Esophagus (tissue), 2 donors: ENCODE results near the gene ROR1. TPM values are rescaled to one million over a fixed set of nuclear protein-coding genes. Genes with fewer than 3 reads are reported as not detected.
"Not testable (repeated sequence)": the region's sequence is repeated elsewhere in the genome, so short reads cannot be mapped to it uniquely, and the experiment has no call there.

Experiments used
- H3K27ac ChIP-seq, 2 donors: one replicate each; pipeline ENCODE4 v1.5.1; 2013; ENCODE audit warnings: low read depth in 2 of 2, mild to moderate bottlenecking in 2 of 2, inconsistent platforms in 1 of 2, low read length in 1 of 2, moderate library complexity in 1 of 2
- H3K27me3 ChIP-seq, 2 donors: one replicate each; pipeline ENCODE4 v1.6.1; 2013; ENCODE audit warnings: low read length in 2 of 2, control low read depth in 1 of 2, mild to moderate bottlenecking in 1 of 2; ENCODE audit not compliant: insufficient read depth in 2 of 2, control insufficient read depth in 1 of 2
- H3K36me3 ChIP-seq, 2 donors: one replicate each; pipeline ENCODE4 v1.6.1; 2013; ENCODE audit warnings: low read length in 1 of 2; ENCODE audit not compliant: control insufficient read depth in 2 of 2, insufficient read depth in 2 of 2
- H3K4me1 ChIP-seq, 2 donors: one replicate each; pipeline ENCODE4 v1.6.1; 2013; ENCODE audit warnings: low read length in 1 of 2; ENCODE audit not compliant: control insufficient read depth in 2 of 2, insufficient read depth in 2 of 2
- H3K4me3 ChIP-seq, 2 donors: one replicate each; pipeline ENCODE4 v1.5.1; 2013; ENCODE audit warnings: low read length in 2 of 2, mild to moderate bottlenecking in 2 of 2, low read depth in 1 of 2, moderate library complexity in 1 of 2
- H3K9me3 ChIP-seq, 2 donors: one replicate each; pipeline ENCODE4 v1.6.1; 2013; ENCODE audit warnings: mild to moderate bottlenecking in 2 of 2, low read depth in 1 of 2, low read length in 1 of 2, moderate library complexity in 1 of 2; ENCODE audit not compliant: control insufficient read depth in 2 of 2, insufficient read depth in 1 of 2
- WGBS, 2 donors: extraction: QIAGEN DNeasy Blood & Tissue Kit; methylation state at CpG; one replicate each; pipeline ENCODE4 v1.1.7; 2013; 5-methylcytosine and 5-hydroxymethylcytosine counted together
- polyA plus RNA-seq, 2 donors: library from polyadenylated mRNA; stranded (reverse); fragments of 200-250 nt; gene quantifications; one replicate each; pipeline ENCODE4 v1.2.3, GENCODE V29; 2013
- donor health status: healthy with polysubstance abuse.
- donor health status: Bipolar disorder and iron deficiency.

The ROR1 gene
- polyA plus RNA-seq, 2 donors = 1.1 to 1.9 TPM

DNA sequence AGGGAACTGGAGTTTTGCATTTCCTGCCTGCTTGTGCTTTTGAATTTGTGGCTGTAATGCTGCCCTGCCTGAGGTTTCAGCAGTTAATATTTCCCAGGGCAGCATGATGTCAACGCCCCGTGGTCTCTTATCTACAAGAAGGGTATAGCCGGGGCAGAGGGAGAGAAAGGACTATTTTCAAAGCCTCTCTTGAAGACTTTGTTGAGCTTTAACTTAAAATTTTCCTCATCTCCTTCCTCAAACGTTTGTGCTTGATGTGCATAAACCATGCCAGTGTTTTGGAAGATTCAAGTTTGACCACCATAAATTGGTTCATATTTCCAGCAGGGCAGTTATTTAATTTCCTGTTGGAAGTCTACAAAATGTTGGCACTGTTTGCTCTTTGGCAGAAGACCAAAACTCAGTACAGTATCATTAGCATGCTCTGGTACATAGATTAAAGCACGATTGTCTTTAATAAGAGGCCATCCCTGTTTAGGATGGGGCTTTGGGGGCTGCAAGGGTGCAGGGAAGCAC lies 43.4 kb downstream of the ROR1 start:
- H3K4me1 ChIP-seq = peaks cover 0 to 2% of the 10 kb centered on the region in 2 donors
- WGBS, 2 donors = 27 to 40% methylated on average over 5 of the region's 5 CpGs

DNA sequence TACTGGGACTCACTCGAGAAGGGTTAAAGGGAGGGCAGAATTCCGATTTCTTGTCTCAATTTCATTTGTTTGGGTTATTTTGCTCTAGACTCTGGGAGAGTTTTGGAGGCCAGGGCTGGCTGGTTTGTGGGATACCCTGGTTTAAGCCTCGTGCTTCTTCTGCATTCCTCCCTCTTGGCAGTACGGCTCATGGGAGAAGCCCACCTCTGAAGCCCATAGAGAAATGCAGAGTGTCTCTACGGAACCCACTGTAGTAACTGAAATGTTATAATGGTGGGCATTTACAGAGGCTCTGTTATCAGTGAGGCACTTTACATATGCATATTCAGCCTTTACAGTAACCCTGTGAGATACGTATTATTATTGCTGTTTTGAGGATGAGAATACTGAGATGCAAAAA lies 43.9 kb downstream of the ROR1 start:
- H3K4me1 ChIP-seq = peaks cover 0 to 2% of the 10 kb centered on the region in 2 donors
- no peak overlapping the region for H3K4me3 ChIP-seq
- no peak overlapping the region for H3K27ac ChIP-seq
- no peaks in the 10 kb centered on the region for H3K27me3 ChIP-seq
- no peaks in the 10 kb centered on the region for H3K9me3 ChIP-seq
- H3K36me3 ChIP-seq = no peaks in the 10 kb centered on the region
- 77 to 78% methylated on average over 6 of the region's 6 CpGs for WGBS, 2 donors

More for the DNA sequence above, 43.4 kb downstream of the ROR1 start:
- no peaks in the 10 kb centered on the region for H3K27me3 ChIP-seq
- H3K36me3 ChIP-seq = no peaks in the 10 kb centered on the region
- H3K27ac ChIP-seq = no peak overlapping the region
- H3K4me3 ChIP-seq = no peak overlapping the region
- no peaks in the 10 kb centered on the region for H3K9me3 ChIP-seq

DNA sequence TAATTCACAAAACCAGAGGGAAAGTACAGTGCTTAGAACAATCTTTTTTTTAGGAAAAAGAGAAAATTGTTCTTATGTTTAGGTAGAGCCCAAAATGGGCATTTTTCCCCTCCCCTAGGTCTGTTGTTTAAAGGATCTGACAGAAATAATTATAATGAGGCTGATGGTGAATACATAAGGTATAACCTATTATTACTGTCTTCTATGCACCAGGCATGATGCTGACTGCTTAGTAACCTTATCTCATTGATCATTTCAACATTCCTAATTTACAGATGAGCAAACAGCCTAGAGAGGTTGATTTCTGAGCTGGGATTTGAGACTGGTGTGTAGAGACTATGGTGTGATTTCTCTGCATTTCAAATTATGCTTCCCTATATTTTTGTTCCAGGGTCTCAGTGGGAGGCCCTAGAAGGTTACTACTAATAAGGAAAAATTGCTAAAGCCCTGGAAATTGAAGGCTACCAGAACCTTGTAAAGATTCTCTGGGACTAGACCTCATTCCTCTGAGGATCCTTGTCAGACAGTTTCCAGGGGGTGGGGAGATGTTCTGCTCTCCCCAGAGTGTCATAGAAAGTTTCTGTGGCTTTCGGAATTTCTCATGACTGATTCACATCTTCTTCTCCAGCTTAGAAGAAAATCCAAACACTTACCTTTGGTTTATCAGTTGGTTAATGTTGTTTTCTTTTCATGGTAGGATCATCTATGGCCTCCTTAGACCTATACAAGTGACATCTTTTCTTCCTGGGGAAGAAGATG lies 44.9 kb downstream of the ROR1 start:
- no peaks in the 10 kb centered on the region for H3K9me3 ChIP-seq
- no peaks in the 10 kb centered on the region for H3K27me3 ChIP-seq
- H3K4me3 ChIP-seq = no peak overlapping the region
- no peak overlapping the region for H3K27ac ChIP-seq
- peaks cover 0 to 2% of the 10 kb centered on the region in 2 donors for H3K4me1 ChIP-seq
- no peaks in the 10 kb centered on the region for H3K36me3 ChIP-seq
- WGBS, 2 donors = 94 to 98% methylated on average over 1 of the region's 1 CpG

DNA sequence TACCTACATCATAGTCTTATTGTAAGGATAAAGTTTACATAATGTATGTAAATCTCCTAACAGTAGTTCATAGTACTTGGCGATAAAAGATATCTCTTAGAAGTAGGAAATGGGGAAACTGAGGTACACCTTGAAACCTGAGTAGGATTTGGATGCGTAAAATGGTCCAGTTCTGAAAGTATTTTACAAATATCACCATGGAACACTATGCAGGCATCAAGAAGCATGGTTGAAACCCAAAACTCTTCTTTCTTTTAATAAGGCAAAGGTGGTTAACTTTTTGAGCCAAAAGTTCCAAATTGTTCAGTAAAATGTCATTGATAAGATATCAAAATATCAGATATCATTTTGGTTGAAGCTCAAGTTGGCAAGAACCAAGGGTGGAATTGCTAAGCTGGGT lies 46.0 kb downstream of the ROR1 start:
- Histone ChIP-seq H3K4me1 (no peaks in the 10 kb centered on the region), H3K27ac (no peak overlapping the region), H3K4me3 (no peak overlapping the region), H3K27me3 (no peaks in the 10 kb centered on the region), H3K9me3 (no peaks in the 10 kb centered on the region), H3K36me3 (no peaks in the 10 kb centered on the region)
- 95 to 97% methylated on average over 2 of the region's 2 CpGs for WGBS, 2 donors

DNA sequence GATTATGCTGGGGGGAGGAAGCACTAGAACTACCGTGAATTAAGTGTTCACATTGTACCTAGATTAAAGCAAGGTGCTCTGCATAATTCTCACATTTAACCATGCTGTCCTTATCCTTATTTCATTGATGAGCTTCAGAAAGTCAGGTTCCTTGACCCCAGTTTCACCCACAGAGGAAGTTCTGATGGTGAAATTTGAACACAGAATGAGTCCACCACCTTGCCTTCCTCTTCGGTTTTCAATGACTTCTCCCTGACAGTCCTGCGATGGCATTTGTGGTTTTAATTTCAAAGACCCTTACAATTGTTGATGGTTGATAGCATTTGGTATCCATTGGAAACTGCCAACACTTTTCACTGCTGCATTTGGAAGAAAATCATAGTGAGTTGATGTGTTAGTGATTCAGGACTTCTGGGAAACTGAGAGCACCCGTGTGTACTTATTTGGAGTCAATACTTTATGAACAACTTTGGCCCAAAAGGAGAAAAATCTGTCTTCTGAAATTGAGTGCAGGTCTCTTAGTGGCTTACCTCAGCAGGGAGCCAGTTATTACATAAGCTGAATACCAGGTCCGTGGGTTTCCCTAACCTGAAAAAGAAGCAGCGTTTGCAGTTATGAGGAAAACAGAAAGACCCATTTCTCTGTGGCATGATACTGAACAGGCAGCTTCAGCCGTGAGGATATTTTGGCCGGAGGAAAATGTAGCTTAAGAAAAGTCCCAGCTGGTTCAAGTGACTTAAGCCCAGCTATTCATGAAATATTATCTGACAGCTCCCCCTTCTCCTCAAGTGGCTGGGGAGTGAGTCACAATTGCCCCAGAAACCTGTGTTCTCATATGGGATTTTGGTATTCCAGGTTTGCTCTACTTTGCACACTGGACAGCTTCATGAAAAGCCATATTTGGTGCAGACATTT lies 47.5 kb downstream of the ROR1 start:
- no peaks in the 10 kb centered on the region for H3K27me3 ChIP-seq
- H3K4me3 ChIP-seq = no peak overlapping the region
- no peak overlapping the region for H3K27ac ChIP-seq
- WGBS, 2 donors = 47 to 54% methylated on average over 8 of the region's 8 CpGs
- H3K4me1 ChIP-seq = no peaks in the 10 kb centered on the region
- H3K36me3 ChIP-seq = no peaks in the 10 kb centered on the region
- H3K9me3 ChIP-seq = no peaks in the 10 kb centered on the region

DNA sequence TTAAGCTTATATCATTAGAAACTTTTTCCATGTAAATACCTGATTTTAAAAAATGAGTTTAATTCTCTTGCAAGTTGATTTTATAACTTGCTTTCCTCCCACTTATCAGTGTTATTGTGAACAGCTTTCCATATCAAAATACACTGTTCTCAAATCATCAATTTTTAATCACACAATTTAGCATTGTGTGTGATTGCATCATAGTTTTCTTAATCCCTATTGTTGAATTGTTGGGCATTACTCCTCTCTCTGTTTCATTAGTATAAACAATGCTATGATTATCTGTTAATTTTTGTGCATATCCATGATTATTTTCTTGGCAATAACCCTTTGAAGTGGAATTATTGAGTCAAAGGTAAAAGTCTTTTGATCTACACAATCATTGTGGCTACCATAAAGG lies 48.7 kb downstream of the ROR1 start:
- Histone ChIP-seq H3K27ac (no peak overlapping the region), H3K4me3 (no peak overlapping the region), H3K9me3 (no peaks in the 10 kb centered on the region), H3K27me3 (no peaks in the 10 kb centered on the region), H3K4me1 (no peaks in the 10 kb centered on the region), H3K36me3 (no peaks in the 10 kb centered on the region)

DNA sequence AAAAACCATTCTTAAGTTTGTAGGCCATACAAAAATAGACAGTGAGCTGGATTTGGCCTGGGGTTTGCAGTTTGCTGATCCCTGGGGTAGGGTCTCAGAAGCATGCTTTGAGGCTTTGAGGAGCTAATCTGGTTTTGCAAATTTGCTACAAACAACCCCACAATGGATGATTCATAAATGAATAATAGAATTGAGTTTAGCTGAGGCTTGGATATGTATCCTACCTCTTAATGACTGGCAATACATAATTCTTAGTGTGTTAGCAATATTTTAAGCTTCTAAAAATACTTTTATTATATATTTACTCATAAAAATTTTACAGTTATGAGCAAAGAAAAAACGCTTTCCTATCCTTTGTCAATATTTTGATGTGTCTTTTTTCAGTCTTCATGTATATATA lies 50.6 kb downstream of the ROR1 start:
- Histone ChIP-seq H3K27ac (no peak overlapping the region), H3K4me1 (no peaks in the 10 kb centered on the region), H3K4me3 (no peak overlapping the region), H3K36me3 (no peaks in the 10 kb centered on the region), H3K9me3 (no peaks in the 10 kb centered on the region), H3K27me3 (no peaks in the 10 kb centered on the region)
- 61 to 62% methylated on average over 1 of the region's 1 CpG for WGBS, 2 donors

DNA sequence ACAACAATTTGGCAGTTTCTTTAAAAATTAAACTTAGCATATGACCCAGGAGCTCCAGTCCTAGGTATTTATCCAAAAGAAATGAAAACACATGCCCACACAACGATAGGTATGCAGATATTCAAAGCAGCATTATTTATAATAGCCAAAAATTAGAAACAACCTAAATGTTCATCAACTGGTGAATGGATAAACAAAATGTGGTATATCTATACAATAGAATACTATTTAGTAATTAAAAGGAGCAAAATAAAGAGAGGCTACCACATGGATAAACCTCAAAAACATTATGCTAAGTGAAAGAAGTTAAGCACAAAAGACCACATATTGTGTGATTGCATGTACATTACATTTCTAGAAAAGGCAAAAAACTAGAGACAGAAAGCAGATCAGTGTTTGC lies 51.3 kb downstream of the ROR1 start:
- Histone ChIP-seq H3K27ac (no peak overlapping the region), H3K4me1 (no peaks in the 10 kb centered on the region), H3K36me3 (no peaks in the 10 kb centered on the region), H3K4me3 (no peak overlapping the region), H3K27me3 (no peaks in the 10 kb centered on the region), H3K9me3 (no peaks in the 10 kb centered on the region)
- 88 to 89% methylated on average over 1 of the region's 1 CpG for WGBS, 2 donors

DNA sequence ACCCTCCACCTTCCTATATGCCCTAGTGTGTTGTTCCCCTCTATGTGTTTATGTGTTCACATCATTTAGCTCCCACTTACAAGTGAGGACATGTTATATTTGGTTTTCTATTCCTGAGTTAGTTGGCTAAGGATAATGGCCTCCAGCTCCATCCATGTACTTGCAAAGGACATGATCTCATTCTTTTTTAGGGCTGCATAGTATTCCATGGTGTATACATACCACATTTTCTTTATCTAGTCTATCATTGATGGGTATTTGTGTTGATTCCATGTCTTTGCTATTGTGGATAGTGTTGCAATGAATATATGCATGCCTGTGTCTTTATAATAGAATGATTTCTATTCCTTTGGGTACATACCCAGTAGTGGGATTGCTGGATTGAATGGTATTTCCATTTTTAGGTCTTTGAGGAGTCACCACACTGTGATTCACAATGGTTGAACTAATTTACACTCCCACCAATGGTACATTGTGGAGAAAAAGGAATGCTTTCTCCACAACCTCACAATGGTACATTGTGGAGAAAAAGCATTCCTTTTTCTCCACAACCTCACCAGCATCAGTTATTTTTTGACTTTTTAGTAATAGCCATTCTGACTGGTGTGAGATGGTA lies 52.5 kb downstream of the ROR1 start:
- H3K27me3 ChIP-seq, H3K36me3 ChIP-seq, H3K9me3 ChIP-seq, H3K4me3 ChIP-seq, H3K27ac ChIP-seq, H3K4me1 ChIP-seq: not testable (repeated sequence)
